HG02840 (cell line): Measurements from ENCODE around the gene NOTO.
"Not testable (repeated sequence)": the region's sequence is repeated elsewhere in the genome, so short reads cannot be mapped to it uniquely, and the experiment has no call there.

Experiments used
- ATAC-seq: cut with Tn5 transposase; IDR thresholded peaks from one replicate; pipeline ENCODE4 v1.9.1; 2021; ENCODE audit warnings: mild to moderate bottlenecking, moderate library complexity, moderate number of reproducible peaks; ENCODE audit not compliant: unreplicated experiment, low FRiP score

The NOTO gene

GRCh38 chr2:73202156-73203054, at the start of gene NOTO:
Gene NOTO, plus strand, starts transcription at chr2:73202574. Its CDS starts 93 bp downstream, at chr2:73202667.
- no peak for ATAC-seq

- no peak for ATAC-seq
Observed at GRCh38 chr2:73156539-73157124, 45.7 kb upstream of the NOTO start.

- ATAC-seq, result no peak
Observed at GRCh38 chr2:73162856-73163391, 39.5 kb upstream of the NOTO start.

GRCh38 chr2:73163483-73164367, 38.6 kb upstream of the NOTO start:
- ATAC-seq, result no peak

GRCh38 chr2:73165978-73166377, 36.4 kb upstream of the NOTO start:
- not testable (repeated sequence) for ATAC-seq

GRCh38 chr2:73166813-73167212, 35.6 kb upstream of the NOTO start:
- not testable (repeated sequence) for ATAC-seq

- not testable (repeated sequence) for ATAC-seq
Observed at GRCh38 chr2:73168348-73168747, 34.0 kb upstream of the NOTO start.

- ATAC-seq, result not testable (repeated sequence)
Observed at GRCh38 chr2:73170341-73170740, 32.0 kb upstream of the NOTO start.

GRCh38 chr2:73172963-73173362, 29.4 kb upstream of the NOTO start:
- ATAC-seq, result no peak

GRCh38 chr2:73173781-73174180, 28.6 kb upstream of the NOTO start:
- no peak for ATAC-seq

GRCh38 chr2:73174244-73174643, 28.1 kb upstream of the NOTO start:
- no peak for ATAC-seq

- no peak for ATAC-seq
Observed at GRCh38 chr2:73174941-73175662, 27.3 kb upstream of the NOTO start.

GRCh38 chr2:73175663-73176204, 26.6 kb upstream of the NOTO start:
- no peak for ATAC-seq

- ATAC-seq, result no peak
Observed at GRCh38 chr2:73176205-73176880, 26.0 kb upstream of the NOTO start.

- peak; percentile 77 for ATAC-seq
Observed at GRCh38 chr2:73176881-73177644, 25.3 kb upstream of the NOTO start.

GRCh38 chr2:73177645-73178255, 24.6 kb upstream of the NOTO start:
- no peak for ATAC-seq

GRCh38 chr2:73185965-73186364, 16.4 kb upstream of the NOTO start:
- ATAC-seq, result no peak

- ATAC-seq, result no peak
Observed at GRCh38 chr2:73187549-73187948, 14.8 kb upstream of the NOTO start.
